Effector CD8-positive, alpha-beta T cell (primary cell): ENCODE measurements around the gene APOA4.

Experiments
- DNase-seq: peaks from one replicate; lab custom pipeline; 2025; lab: John Stamatoyannopoulos, UW

APOA4 gene

DNA sequence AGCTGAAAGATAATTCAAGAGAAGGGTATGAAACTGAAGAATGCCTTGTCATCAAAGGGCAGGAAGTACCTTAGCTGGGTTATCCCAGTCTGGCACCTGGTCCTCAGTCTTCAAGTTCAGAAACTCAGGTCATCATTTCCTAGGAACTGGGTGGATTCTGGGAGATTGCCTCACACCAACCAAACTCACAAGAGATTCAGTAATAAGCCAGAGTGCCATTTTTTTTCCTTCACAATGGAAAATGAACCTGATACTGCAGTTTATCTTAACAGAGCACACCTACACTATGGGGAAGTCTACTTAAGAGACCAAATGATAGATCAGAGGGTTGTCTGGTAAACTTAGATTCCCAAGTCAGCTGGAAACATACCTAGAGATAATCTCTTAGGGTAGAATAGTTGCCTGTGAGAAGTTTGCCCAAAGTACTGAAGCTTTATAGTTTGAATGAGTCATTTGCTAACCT lies 46.6 kb downstream of the APOA4 start:
- DNase-seq: no peak

DNA sequence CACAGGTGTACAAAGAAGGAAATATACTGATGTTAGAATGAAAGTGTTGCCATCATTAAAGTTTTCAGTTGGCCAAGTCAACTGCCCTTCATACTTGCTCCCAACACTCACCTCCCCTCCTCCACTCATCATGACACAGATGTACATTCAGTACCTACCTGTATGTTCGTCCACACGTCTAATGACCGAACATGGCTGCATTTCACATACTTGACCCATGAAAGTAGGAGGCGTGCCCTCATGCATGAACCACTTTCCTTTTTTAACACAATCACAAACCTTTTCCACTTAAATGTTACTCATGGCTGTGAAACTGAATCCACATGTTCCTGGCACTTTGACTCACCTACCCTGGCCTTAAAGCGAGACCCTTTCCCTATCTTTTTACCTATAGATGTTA lies 47.1 kb downstream of the APOA4 start:
- no peak for DNase-seq

DNA sequence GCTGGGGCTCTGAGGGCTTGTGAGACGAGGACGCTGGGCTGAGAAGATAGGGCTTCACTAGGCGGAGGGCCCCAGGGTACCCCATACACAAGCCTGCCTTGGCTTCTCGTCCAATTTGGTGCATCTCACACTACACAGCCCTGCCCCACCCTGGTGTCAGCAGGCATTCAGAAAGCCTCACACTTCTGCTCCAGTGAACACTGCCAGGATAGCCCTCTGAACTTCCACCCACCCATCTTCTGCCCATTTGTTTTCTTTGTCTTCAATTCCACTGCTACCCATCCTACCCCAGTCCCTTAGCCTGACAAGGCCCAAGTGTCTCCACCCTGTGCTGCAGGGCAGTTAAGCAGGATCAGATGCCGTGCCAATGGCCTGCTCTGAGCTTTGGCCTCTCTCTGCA lies 48.4 kb downstream of the APOA4 start:
- no peak for DNase-seq

DNA sequence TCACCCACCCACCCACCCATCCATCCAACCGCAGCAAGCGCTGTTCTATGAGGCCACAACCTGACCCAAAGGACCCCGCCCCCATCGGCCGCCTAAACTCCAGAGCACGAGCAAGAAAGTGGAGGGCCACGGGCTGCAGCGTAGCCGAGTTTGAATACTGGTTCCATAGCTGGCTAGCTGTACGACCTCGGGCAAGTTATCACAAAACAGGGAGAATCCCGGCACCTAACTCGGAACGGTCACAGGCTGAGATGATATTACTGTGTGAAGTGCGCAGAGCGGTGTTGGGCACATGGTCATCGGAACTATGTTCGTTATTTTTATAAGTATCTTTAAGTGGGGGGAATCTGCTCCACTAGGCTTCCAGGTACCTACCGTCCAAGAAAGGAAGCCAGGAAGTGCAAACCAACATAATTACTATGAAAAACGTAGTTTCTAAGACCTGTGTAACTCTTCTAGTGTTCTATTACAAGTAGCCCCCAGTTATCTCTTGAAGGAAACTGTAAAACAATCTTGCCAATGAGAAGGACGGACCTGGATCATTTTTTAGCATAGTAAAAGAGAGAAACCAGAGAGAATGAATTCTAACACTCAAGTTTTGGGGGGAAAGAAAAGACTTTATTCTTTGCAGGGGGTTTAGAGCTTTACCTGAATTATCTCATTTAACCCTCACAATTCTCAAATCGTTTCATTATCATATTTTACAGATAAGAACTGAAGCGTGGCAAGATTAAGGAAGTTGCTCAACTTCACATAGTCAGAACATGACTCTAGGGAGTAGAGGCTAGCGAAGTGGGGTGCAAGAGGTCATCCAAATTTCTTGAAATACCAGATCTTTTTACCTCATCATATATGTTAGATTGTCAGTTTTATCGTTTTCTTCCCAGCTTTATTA lies 49.7 kb downstream of the APOA4 start:
- DNase-seq: no peak

DNA sequence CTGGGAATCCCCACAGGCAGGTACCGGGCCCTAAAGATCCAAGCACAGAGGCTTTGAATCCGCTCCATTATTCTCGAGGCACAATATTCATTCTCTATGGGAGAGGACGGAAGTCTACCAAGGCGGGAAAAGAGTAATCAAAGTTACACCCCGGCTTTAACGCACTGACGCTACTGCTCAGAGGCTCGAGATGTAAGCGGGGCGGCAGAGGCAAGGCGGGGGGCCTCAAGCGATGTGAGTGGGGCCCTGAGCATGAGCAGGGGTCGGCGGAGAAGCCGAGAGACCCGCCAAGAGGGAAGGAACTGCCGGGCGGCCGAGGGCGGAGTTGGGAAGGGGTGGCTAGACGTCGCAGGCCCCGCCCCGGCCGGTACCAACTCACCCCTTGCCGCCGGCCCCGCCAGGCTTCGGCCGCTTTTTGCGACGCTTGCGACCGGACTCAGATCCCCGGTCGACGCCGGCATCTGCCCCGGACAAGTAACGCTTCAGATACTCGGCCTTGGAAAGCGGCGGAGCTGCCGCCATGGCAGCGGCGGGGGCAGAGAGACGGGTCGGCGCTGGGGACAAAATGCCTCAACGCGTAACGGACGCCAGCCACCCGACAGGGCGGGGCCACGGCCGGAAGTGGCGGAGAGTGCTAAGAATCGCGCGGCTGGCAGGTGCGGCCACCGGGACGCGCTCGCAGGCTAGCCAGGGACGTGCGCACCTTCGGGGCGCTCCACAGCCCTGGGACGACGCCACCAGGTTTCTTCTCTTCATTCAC lies 50.5 kb downstream of the APOA4 start, which contains the start of gene BUD13:
Gene BUD13 (minus strand): TSS at position 545 of the 760 bp plus-strand sequence. CDS start 23 bp downstream, at position 522.
- DNase-seq: peak; percentile 84

DNA sequence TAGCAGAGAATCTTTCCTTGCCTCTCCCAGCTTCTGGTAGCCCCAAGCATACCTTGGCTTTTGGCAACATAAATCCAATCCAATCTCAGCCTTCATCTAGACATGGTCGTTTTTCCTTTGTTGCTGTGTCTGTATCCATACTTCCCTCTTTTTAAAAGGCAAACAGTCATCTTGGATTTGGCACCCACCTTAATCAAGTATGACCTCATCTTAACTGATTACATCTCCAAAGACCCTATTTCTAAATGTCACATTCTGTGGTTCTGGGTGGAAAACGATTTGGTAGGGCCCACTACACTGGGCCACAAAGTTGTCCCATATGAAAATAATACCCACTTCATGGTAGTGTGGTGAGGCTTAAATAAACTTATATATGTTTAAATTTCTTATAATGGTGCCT lies 51.2 kb downstream of the APOA4 start:
- DNase-seq: no peak
